Choroid plexus epithelial cell (primary cell): ENCODE results near the gene RIC8A.

Experiments used
- DNase-seq: peaks from one replicate; pipeline ENCODE4 v3.0.0-alpha.2; 2010; ENCODE audit warnings: low read depth
- H3K4me3 ChIP-seq: 2 replicates; pipeline ENCODE4 v1.5.1; 2011; ENCODE audit warnings: low read depth, mild to moderate bottlenecking, control low read depth, low read length, moderate library complexity
- TF ChIP-seq, protein P1 (sequence below): conservative IDR thresholded peaks from 2 replicates; pipeline ENCODE4 v1.5.1; 2011; ENCODE audit warnings: low read depth, mild to moderate bottlenecking, control low read depth, inconsistent platforms, low read length, moderate library complexity

Gene RIC8A

DNA sequence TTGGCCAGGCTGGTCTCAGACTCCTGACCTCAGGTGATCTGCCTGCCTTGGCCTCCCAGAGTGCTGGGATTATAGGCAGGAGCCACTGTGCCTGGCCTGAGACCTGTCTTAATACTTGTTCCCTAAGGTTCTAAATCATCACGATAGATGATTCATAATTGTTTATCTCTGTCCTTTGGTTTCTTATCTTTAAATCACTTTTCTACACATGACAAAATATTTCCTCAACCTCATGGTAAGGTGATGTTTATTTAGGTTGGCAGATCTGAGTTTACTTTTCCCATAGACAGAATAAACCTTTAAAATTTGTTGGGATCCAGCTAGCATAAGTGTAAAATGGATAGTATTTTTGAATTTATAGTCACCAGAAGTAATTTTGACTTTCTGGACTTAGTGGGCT is 32.8 kb downstream of the RIC8A start:
- DNase-seq, result no peak
- H3K4me3 ChIP-seq, result no peak overlapping the region
- TF ChIP-seq, protein P1, sequence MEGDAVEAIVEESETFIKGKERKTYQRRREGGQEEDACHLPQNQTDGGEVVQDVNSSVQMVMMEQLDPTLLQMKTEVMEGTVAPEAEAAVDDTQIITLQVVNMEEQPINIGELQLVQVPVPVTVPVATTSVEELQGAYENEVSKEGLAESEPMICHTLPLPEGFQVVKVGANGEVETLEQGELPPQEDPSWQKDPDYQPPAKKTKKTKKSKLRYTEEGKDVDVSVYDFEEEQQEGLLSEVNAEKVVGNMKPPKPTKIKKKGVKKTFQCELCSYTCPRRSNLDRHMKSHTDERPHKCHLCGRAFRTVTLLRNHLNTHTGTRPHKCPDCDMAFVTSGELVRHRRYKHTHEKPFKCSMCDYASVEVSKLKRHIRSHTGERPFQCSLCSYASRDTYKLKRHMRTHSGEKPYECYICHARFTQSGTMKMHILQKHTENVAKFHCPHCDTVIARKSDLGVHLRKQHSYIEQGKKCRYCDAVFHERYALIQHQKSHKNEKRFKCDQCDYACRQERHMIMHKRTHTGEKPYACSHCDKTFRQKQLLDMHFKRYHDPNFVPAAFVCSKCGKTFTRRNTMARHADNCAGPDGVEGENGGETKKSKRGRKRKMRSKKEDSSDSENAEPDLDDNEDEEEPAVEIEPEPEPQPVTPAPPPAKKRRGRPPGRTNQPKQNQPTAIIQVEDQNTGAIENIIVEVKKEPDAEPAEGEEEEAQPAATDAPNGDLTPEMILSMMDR, result no peak

DNA sequence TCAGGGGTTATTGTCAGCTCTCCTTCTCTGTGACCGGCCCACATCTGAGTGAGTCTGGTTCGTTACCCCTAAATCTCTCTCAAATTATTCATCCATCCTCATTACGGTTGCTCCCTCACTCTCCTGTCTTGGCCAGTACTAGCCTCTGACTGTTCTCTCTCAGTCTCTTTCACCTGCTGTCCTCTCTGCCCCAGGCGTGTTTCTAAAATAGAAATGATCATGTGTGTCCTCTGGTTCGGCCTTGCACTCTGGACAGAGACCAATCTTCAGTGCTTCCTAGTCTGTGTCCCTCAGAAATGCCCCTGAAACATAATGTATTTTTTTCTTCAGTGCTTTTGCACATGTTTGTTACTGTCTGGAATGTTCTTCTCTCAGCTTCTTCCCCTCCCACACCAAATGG is 34.1 kb downstream of the RIC8A start:
- no peak overlapping the region for H3K4me3 ChIP-seq
- TF ChIP-seq, protein P1, result no peak
- DNase-seq, result no peak

DNA sequence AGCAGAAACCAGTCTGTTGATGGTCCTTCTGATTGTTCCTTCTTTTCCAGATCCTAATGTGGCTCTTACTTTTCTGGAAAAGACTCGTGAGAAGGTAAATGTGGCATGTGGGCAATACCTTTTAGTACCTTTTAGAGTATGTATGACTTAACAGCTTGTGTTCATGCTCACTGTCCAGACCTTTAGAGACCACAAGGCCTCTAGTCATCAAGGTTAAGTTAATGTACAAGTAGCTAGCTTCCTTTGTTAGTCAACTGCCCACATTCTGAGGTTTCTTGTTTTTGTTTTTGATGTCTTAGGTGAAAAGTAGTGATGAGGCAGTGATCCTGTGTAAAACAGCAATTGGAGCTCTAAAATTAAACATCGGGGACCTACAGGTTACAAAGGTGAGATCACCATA is 36.9 kb downstream of the RIC8A start:
- TF ChIP-seq, protein P1, result no peak
- DNase-seq, result no peak
- no peak overlapping the region for H3K4me3 ChIP-seq

DNA sequence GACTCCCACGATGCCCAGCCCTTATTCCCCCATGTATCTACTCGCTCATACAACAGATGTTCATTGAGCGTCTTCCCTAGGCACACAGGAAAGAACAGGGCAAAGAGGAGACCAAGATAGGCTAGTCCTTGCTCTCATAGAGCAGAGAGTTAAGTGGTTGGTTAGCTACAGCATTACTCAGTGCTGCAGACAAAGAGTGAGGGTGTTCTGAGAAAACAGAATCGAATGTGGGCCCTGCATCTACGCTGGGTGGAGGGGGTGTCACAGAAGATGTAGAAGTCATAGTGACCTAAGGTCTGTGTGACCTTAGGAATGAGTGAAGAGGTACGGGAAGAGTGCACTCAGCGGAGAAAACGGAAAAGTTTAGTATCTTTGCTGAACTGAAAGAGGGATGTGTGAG is 41.6 kb downstream of the RIC8A start:
- TF ChIP-seq, protein P1, result no peak
- no peak overlapping the region for H3K4me3 ChIP-seq
- no peak for DNase-seq

DNA sequence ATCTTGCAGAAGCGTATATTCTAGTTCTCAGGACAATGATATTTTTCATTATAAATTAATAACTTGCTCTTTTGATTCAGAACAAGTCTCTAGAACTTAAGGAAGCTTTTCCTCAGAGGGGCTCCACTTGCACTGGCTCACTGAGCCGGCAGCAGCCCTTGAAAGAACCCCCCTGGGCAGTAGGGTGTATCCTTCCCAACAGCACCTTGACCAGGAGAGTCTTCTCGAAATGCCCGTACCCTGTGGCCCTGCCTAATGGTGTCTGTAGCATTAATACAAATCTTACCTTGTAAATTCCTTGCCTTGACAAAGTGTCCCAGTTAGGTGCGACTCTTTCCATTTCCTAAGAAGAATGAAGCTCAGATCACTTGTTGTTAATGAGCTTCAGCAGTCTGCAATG is 42.8 kb downstream of the RIC8A start:
- TF ChIP-seq, protein P1, result no peak
- H3K4me3 ChIP-seq, result no peak overlapping the region
- DNase-seq, result no peak

DNA sequence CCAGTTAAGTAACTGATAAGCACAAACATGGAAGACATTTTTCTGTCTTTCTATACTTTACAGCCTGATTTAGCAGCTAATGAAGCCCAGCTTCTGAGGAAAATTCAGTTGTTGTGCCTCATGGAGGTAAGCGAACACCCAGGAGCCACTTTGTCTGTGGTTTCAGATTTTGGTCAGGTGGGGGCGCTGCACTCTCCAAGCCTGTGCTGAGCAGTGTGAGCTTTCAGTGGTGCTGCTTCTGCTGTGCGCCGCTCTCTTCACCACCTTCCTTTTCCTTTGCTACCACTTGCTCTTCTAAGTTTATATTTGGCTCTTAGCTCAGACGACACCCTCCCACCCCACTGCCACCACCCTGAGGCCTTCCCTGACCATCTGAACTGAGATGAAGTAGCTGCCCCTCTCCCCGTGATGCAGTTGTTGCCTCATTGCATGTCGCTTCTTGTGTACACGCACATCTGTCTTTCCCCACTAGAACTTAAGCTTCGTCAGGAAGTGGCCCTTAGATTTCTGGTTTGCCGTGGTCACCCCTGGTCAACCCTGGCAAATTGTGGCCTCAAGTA is 43.3 kb downstream of the RIC8A start:
- DNase-seq, result peak; percentile 78
- no peak overlapping the region for H3K4me3 ChIP-seq
- TF ChIP-seq, protein P1, result peak; percentile 83

DNA sequence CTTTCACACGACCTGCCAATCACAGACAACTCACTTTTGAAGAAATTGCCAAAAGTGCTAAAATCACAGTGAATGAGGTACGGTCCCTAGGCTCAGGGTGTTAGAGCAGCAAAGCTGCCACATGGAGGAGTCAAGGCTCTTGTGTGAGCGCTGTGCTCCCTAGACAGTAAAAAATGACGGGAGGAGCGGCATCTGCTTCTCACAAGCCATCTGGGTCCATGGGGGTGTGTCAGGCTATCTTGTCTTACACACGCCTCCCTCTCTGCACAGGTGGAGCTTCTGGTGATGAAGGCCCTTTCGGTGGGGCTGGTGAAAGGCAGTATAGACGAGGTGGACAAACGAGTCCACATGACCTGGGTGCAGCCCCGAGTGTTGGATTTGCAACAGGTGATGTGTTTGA is 44.0 kb downstream of the RIC8A start:
- DNase-seq, result peak; percentile 12

More for the DNA sequence above, 44.0 kb downstream of the RIC8A start:
- H3K4me3 ChIP-seq, result no peak overlapping the region
- TF ChIP-seq, protein P1, result peak; percentile 23
